Measurements from ENCODE around the gene RAB11FIP5. TPM values are rescaled to one million over a fixed set of nuclear protein-coding genes. Genes with fewer than 3 reads are reported as not detected.

The RAB11FIP5 gene
- total RNA-seq, 1 experiment from 2014 or later: 26.6 TPM

- Histone ChIP-seq H3K79me2 (ENCODE audit: low read length) (peaks cover 40% of the 10 kb centered on the region), H2AFZ (ENCODE audit: low read length) (peak overlapping the region; percentile 99; the same call in 1 of the 2 replicates), H3K4me2 (ENCODE audit: low read length) (peak overlapping the region; percentile 98), H3K27ac (ENCODE audit: low read length) (no peak overlapping the region), H3K9me3 (ENCODE audit: low read length) (no peaks in the 10 kb centered on the region), H3K4me1 (ENCODE audit: insufficient read depth, low read length) (peaks cover 22% of the 10 kb centered on the region), H4K20me1 (ENCODE audit: low read length) (no peaks in the 10 kb centered on the region), H3K9me2 (replicated peaks; ENCODE audit: low read length) (no peaks in the 10 kb centered on the region), H3F3A (ENCODE audit: low read length, unreplicated experiment) (no peaks in the 10 kb centered on the region), H3K9ac (ENCODE audit: low read length) (no peak overlapping the region; the same call in 1 of the 2 replicates), H3K4me3 (ENCODE audit: low read length) (peak overlapping the region; percentile 99), H3K27me3 (ENCODE audit: low read length) (no peaks in the 10 kb centered on the region), H3K36me3 (ENCODE audit: low read depth, low read length) (no peaks in the 10 kb centered on the region; the same call in 1 of the 2 replicates)
- no peak for ATAC-seq
- TF ChIP-seq EZH2phosphoT487 (IDR thresholded peaks at IDR 0.05; ENCODE audit: borderline replicate concordance, low read length): no peak
- ChIA-PET POLR2A (ENCODE audit: unreplicated experiment) (no interaction called here), CTCF (interaction anchor here (0.6 kb wide), 1 partner anchor 91 kb away, joined by 10 read pairs; no protein-coding TSS in a partner anchor)
- no peak for DNase-seq
- intact Hi-C loops (cut with micrococcal nuclease): loop anchor here (5.0 kb wide), 3 partner anchors 60 to 180 kb away; no protein-coding TSS in a partner anchor
- BruUV-seq (replicated peaks): no TSS peak
Measured at GRCh38 chr2:73072129-73072395, 40.7 kb downstream of the RAB11FIP5 start.

DNA sequence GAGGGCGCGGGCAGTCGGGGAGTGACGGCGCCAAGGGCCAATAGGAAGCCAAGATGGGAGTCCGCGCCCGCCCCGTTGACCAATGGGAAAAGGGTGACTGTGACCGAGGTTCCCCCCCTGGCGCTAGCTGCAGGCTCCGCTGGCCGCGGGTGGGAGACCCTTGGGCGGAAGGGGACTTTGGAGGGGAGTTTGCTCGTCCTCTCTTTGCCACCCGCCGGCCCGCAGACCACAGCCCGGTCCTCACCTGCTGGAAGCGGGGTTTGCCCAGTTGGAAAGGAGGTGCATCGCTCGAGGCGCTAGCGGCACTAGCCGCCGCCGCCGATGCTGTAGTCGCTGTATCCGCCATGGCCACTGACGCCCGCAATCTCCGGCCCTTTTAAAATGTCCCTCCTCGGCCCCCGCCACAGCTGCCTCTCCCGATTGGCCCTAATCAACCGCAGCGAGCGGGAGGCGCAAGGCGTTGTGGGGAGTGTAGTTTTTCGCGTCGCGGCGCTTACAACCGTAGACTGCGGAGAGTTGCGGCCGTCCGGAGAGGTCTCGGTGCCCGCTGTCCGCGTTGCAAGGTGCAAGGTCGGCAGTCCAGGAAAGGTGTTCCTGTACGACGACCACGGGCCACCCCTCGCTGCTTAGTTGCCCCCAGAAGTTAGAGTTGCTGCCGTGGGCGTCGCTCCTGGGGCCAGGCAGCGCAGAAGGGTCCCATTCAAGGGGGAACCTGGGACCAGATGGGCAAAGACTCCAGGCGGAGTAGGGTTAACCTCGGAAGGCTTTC is 41.2 kb downstream of the RAB11FIP5 start, which contains the start of gene SFXN5:
SFXN5 (minus strand) TSS at position 353 of the 769 bp plus-strand sequence; CDS start at position 346, 7 bp downstream.
- no peak for TF ChIP-seq CTCF (conservative IDR thresholded peaks at IDR 0.05; ENCODE audit: low read depth, low read length)
- no peak for TF ChIP-seq EZH2phosphoT487 (IDR thresholded peaks at IDR 0.05; ENCODE audit: borderline replicate concordance, low read length)
- no peak for TF ChIP-seq EZH2 (IDR thresholded peaks at IDR 0.05; ENCODE audit: low read length, unreplicated experiment)
- Histone ChIP-seq H3K27me3 (ENCODE audit: low read length) (no peaks in the 10 kb centered on the region), H3K79me2 (ENCODE audit: low read length) (peaks cover 45% of the 10 kb centered on the region), H2AFZ (ENCODE audit: low read length) (peak within 1 kb of the TSS; percentile 99), H3K9ac (ENCODE audit: low read length) (peak within 1 kb of the TSS; percentile 89), H3K4me1 (ENCODE audit: insufficient read depth, low read length) (peaks cover 22% of the 10 kb centered on the region), H3K9me3 (ENCODE audit: low read length) (no peaks in the 10 kb centered on the region), H3K9me2 (replicated peaks; ENCODE audit: low read length) (no peaks in the 10 kb centered on the region), H3F3A (ENCODE audit: low read length, unreplicated experiment) (no peaks in the 10 kb centered on the region), H3K27ac (ENCODE audit: low read length) (peak within 1 kb of the TSS; percentile 63), H3K4me3 (ENCODE audit: low read length) (peak within 1 kb of the TSS; percentile 99), H3K4me2 (ENCODE audit: low read length) (peak within 1 kb of the TSS; percentile 98), H3K36me3 (ENCODE audit: low read depth, low read length) (no peaks in the 10 kb centered on the region; the same call in 1 of the 2 replicates), H4K20me1 (ENCODE audit: low read length) (no peaks in the 10 kb centered on the region)
- DNase-seq (peak; percentile 94), ATAC-seq (peak; percentile 91)
- ChIA-PET CTCF (no interaction called here), POLR2A (ENCODE audit: unreplicated experiment) (no interaction called here)
- BruUV-seq (replicated peaks): no TSS peak
- intact Hi-C loops (cut with micrococcal nuclease): loop anchor here (2.0 to 5.0 kb wide), 4 partner anchors 59 to 179 kb away; no protein-coding TSS in a partner anchor

GRCh38 chr2:73070643-73071359 is 41.9 kb downstream of the RAB11FIP5 start:
- Histone ChIP-seq H2AFZ (ENCODE audit: low read length) (peak overlapping the region; percentile 99), H3F3A (ENCODE audit: low read length, unreplicated experiment) (no peaks in the 10 kb centered on the region), H3K36me3 (ENCODE audit: low read depth, low read length) (no peaks in the 10 kb centered on the region; the same call in 1 of the 2 replicates), H3K27me3 (ENCODE audit: low read length) (no peaks in the 10 kb centered on the region), H3K9ac (ENCODE audit: low read length) (peak overlapping the region; percentile 89), H3K79me2 (ENCODE audit: low read length) (peaks cover 53% of the 10 kb centered on the region), H3K9me3 (ENCODE audit: low read length) (no peaks in the 10 kb centered on the region), H3K4me1 (ENCODE audit: insufficient read depth, low read length) (peaks cover 22% of the 10 kb centered on the region), H3K4me3 (ENCODE audit: low read length) (peak overlapping the region; percentile 99), H3K4me2 (ENCODE audit: low read length) (peak overlapping the region; percentile 98), H3K9me2 (replicated peaks; ENCODE audit: low read length) (no peaks in the 10 kb centered on the region), H3K27ac (ENCODE audit: low read length) (peak overlapping the region; percentile 53), H4K20me1 (ENCODE audit: low read length) (no peaks in the 10 kb centered on the region)
- no TSS peak for BruUV-seq (replicated peaks)
- TF ChIP-seq CTCF (conservative IDR thresholded peaks at IDR 0.05; ENCODE audit: low read depth, low read length) (no peak), EZH2 (IDR thresholded peaks at IDR 0.05; ENCODE audit: low read length, unreplicated experiment) (no peak), EZH2phosphoT487 (IDR thresholded peaks at IDR 0.05; ENCODE audit: borderline replicate concordance, low read length) (no peak)
- ChIA-PET CTCF (no interaction called here), POLR2A (ENCODE audit: unreplicated experiment) (no interaction called here)
- DNase-seq: peak; percentile 31
- intact Hi-C loops (cut with micrococcal nuclease): loop anchor here (2.0 to 5.0 kb wide), 4 partner anchors 58 to 178 kb away; no protein-coding TSS in a partner anchor
- peak; percentile 20 for ATAC-seq

Data from PC-3 (cell line).